Activated CD8-positive, alpha-beta T cell treated with anti-CD3 and anti-CD28 coated beads, Interleukin-2, amount 10 ng/mL, durations not matched to agents 7 days and 5 days (primary cell): Measurements from ENCODE around the gene NOP53. TPM values are rescaled to one million over a fixed set of nuclear protein-coding genes. Genes with fewer than 3 reads are reported as not detected.
"Not testable (repeated sequence)": the region's sequence is repeated elsewhere in the genome, so short reads cannot be mapped to it uniquely, and the experiment has no call there.

ENCODE experiments used
- ATAC-seq: fragments of 150-1000 bp; cut with Tn5 transposase; one replicate; pipeline ENCODE4 v1.10.0; 2021; ENCODE audit warnings: moderate library complexity
- CTCF ChIA-PET: fragments of 350-600 bp; sonication (Branson Sonifier 250); formaldehyde crosslinking; loops from one replicate; lab custom pipeline; 2021; ENCODE audit warnings: antibody characterized with exemption; lab: Charles Lee
- POLR2A ChIA-PET: fragments of 350-600 bp; sonication (Branson Sonifier 250); formaldehyde crosslinking; loops from one replicate; lab custom pipeline; 2021; ENCODE audit warnings: antibody characterized with exemption; lab: Charles Lee
- DNase-seq: peaks from one replicate; pipeline ENCODE4 v3.0.0-alpha.2; 2020
- H3K27ac Mint-ChIP-seq: one replicate; pipeline ENCODE4 v1.8.0; 2021; ENCODE audit warnings: mild to moderate bottlenecking, mixed read lengths
- H3K27me3 Mint-ChIP-seq: one replicate; pipeline ENCODE4 v1.8.0; 2021; ENCODE audit warnings: low read depth, mixed read lengths
- H3K36me3 Mint-ChIP-seq: one replicate; pipeline ENCODE4 v1.8.0; 2021; ENCODE audit warnings: low read depth, mixed read lengths
- H3K4me1 Mint-ChIP-seq: one replicate; pipeline ENCODE4 v1.8.0; 2021; ENCODE audit warnings: low read depth, mixed read lengths
- H3K4me3 Mint-ChIP-seq: one replicate; pipeline ENCODE4 v1.8.0; 2021; ENCODE audit warnings: mild to moderate bottlenecking, mixed read lengths
- H3K9me3 Mint-ChIP-seq: one replicate; pipeline ENCODE4 v1.8.0; 2022; ENCODE audit warnings: mixed read lengths; ENCODE audit not compliant: insufficient read depth
- total RNA-seq, 2 experiments: library from RNA; stranded (reverse); gene quantifications; one replicate each; pipeline ENCODE4 v1.2.3, GENCODE V29; 2021

NOP53 gene
- total RNA-seq, 2 experiments from 2014 or later, result 244 to 272 TPM

GRCh38 chr19:47755762-47756626, 10.6 kb downstream of the NOP53 start:
- Mint-ChIP-seq H3K27me3 (no peaks in the 10 kb centered on the region), H3K4me1 (peaks cover 30% of the 10 kb centered on the region), H3K9me3 (no peaks in the 10 kb centered on the region), H3K4me3 (no peak overlapping the region), H3K36me3 (peaks cover 61% of the 10 kb centered on the region), H3K27ac (no peak overlapping the region)
- no peak for ATAC-seq
- ChIA-PET CTCF (no interaction called here), POLR2A (interaction anchor here (1.3 kb wide), 1 partner anchor 10 kb away, joined by 4 read pairs; the partner anchor contains the start of gene NOP53)
- no peak for DNase-seq

GRCh38 chr19:47756627-47756929, 11.2 kb downstream of the NOP53 start:
- Mint-ChIP-seq H3K27ac (no peak overlapping the region), H3K9me3 (no peaks in the 10 kb centered on the region), H3K4me1 (peaks cover 24% of the 10 kb centered on the region), H3K36me3 (peaks cover 57% of the 10 kb centered on the region), H3K4me3 (no peak overlapping the region), H3K27me3 (no peaks in the 10 kb centered on the region)
- CTCF ChIA-PET, result no interaction called here
- DNase-seq (no peak), ATAC-seq (peak; percentile 16)
- POLR2A ChIA-PET, result interaction anchor here (0.7 to 1.3 kb wide), 2 partner anchors 11 to 318 kb away, joined by 3 to 4 read pairs; partner anchors contain the start of gene NOP53

GRCh38 chr19:47756953-47757608, 11.7 kb downstream of the NOP53 start:
- Mint-ChIP-seq H3K4me1 (peaks cover 20% of the 10 kb centered on the region), H3K36me3 (peaks cover 55% of the 10 kb centered on the region), H3K27me3 (no peaks in the 10 kb centered on the region), H3K9me3 (no peaks in the 10 kb centered on the region), H3K4me3 (no peak overlapping the region), H3K27ac (peak overlapping the region; percentile 57)
- ChIA-PET POLR2A (interaction anchor here (0.7 to 1.2 kb wide), 2 partner anchors 11 to 319 kb away, joined by 3 read pairs; no protein-coding TSS in a partner anchor), CTCF (no interaction called here)
- DNase-seq (no peak), ATAC-seq (no peak)

- POLR2A ChIA-PET, result interaction anchor here (1.2 kb wide), 1 partner anchor 12 kb away, joined by 3 read pairs; no protein-coding TSS in a partner anchor
- H3K4me1 Mint-ChIP-seq, result peaks cover 13% of the 10 kb centered on the region
- H3K27ac Mint-ChIP-seq, result no peak overlapping the region
- peaks cover 47% of the 10 kb centered on the region for H3K36me3 Mint-ChIP-seq
- H3K27me3 Mint-ChIP-seq, result no peaks in the 10 kb centered on the region
- CTCF ChIA-PET, result no interaction called here
- H3K4me3 Mint-ChIP-seq, result no peak overlapping the region
- DNase-seq (no peak), ATAC-seq (no peak)
- no peaks in the 10 kb centered on the region for H3K9me3 Mint-ChIP-seq
These were observed 12.5 kb downstream of the NOP53 start for GRCh38 chr19:47757617-47758442.

GRCh38 chr19:47758443-47758804, 13.1 kb downstream of the NOP53 start:
- H3K27me3 Mint-ChIP-seq, result no peaks in the 10 kb centered on the region
- ATAC-seq (no peak), DNase-seq (no peak)
- H3K4me1 Mint-ChIP-seq, result peaks cover 7% of the 10 kb centered on the region
- POLR2A ChIA-PET, result interaction anchor here (1.2 kb wide), 1 partner anchor 12 kb away, joined by 3 read pairs; no protein-coding TSS in a partner anchor
- CTCF ChIA-PET, result interaction anchor here (1.1 kb wide), 1 partner anchor 32 kb away, joined by 3 read pairs; no protein-coding TSS in a partner anchor
- H3K9me3 Mint-ChIP-seq, result no peaks in the 10 kb centered on the region
- no peak overlapping the region for H3K4me3 Mint-ChIP-seq
- peaks cover 42% of the 10 kb centered on the region for H3K36me3 Mint-ChIP-seq
- H3K27ac Mint-ChIP-seq, result no peak overlapping the region

- H3K36me3 Mint-ChIP-seq, result peaks cover 33% of the 10 kb centered on the region
- ATAC-seq, result no peak
- H3K27me3 Mint-ChIP-seq, result no peaks in the 10 kb centered on the region
- no peak overlapping the region for H3K27ac Mint-ChIP-seq
- H3K9me3 Mint-ChIP-seq, result no peaks in the 10 kb centered on the region
- DNase-seq, result no peak
- H3K4me1 Mint-ChIP-seq, result peaks cover 3% of the 10 kb centered on the region
- H3K4me3 Mint-ChIP-seq, result no peak overlapping the region
- CTCF ChIA-PET, result no interaction called here
- POLR2A ChIA-PET, result interaction anchor here (1.3 kb wide), 1 partner anchor 16 kb away, joined by 3 read pairs; no protein-coding TSS in a partner anchor
These were observed 15.3 kb downstream of the NOP53 start for GRCh38 chr19:47760632-47760999.

- no peak overlapping the region for H3K27ac Mint-ChIP-seq
- ATAC-seq (no peak), DNase-seq (no peak)
- H3K9me3 Mint-ChIP-seq, result no peaks in the 10 kb centered on the region
- peaks cover 29% of the 10 kb centered on the region for H3K36me3 Mint-ChIP-seq
- no peak overlapping the region for H3K4me3 Mint-ChIP-seq
- POLR2A ChIA-PET, result no interaction called here
- peaks cover 3% of the 10 kb centered on the region for H3K4me1 Mint-ChIP-seq
- CTCF ChIA-PET, result no interaction called here
- no peaks in the 10 kb centered on the region for H3K27me3 Mint-ChIP-seq
These were observed 16.2 kb downstream of the NOP53 start for GRCh38 chr19:47761566-47761965.

GRCh38 chr19:47762151-47762550, 16.8 kb downstream of the NOP53 start:
- CTCF ChIA-PET, result no interaction called here
- H3K27ac Mint-ChIP-seq, result no peak overlapping the region

GRCh38 chr19:47762615-47763308, 17.4 kb downstream of the NOP53 start:
- CTCF ChIA-PET, result no interaction called here
- POLR2A ChIA-PET, result no interaction called here
- H3K4me1 Mint-ChIP-seq, result peaks cover 3% of the 10 kb centered on the region

More at GRCh38 chr19:47762151-47762550, 16.8 kb downstream of the NOP53 start:
- no peaks in the 10 kb centered on the region for H3K9me3 Mint-ChIP-seq
- POLR2A ChIA-PET, result no interaction called here
- H3K36me3 Mint-ChIP-seq, result peaks cover 24% of the 10 kb centered on the region
- peaks cover 3% of the 10 kb centered on the region for H3K4me1 Mint-ChIP-seq
- H3K27me3 Mint-ChIP-seq, result no peaks in the 10 kb centered on the region
- no peak for DNase-seq
- ATAC-seq, result no peak
- H3K4me3 Mint-ChIP-seq, result no peak overlapping the region

GRCh38 chr19:47764705-47765104, 19.4 kb downstream of the NOP53 start:
- H3K27ac Mint-ChIP-seq, H3K4me3 Mint-ChIP-seq, H3K27me3 Mint-ChIP-seq, H3K4me1 Mint-ChIP-seq, POLR2A ChIA-PET, H3K9me3 Mint-ChIP-seq, ATAC-seq, DNase-seq, H3K36me3 Mint-ChIP-seq: not testable (repeated sequence)
- CTCF ChIA-PET, result interaction anchor here (0.8 to 2.3 kb wide), 6 partner anchors 13 to 82 kb away, joined by 3 to 11 read pairs (median 4); no protein-coding TSS in a partner anchor

More at GRCh38 chr19:47762615-47763308, 17.4 kb downstream of the NOP53 start:
- H3K36me3 Mint-ChIP-seq, result peaks cover 19% of the 10 kb centered on the region
- no peak overlapping the region for H3K4me3 Mint-ChIP-seq
- H3K27me3 Mint-ChIP-seq, result no peaks in the 10 kb centered on the region
- H3K9me3 Mint-ChIP-seq, result no peaks in the 10 kb centered on the region
- H3K27ac Mint-ChIP-seq, result no peak overlapping the region
- DNase-seq (no peak), ATAC-seq (peak; percentile 11)
